ENCODE results near the gene C16orf90.

The C16orf90 gene

DNA sequence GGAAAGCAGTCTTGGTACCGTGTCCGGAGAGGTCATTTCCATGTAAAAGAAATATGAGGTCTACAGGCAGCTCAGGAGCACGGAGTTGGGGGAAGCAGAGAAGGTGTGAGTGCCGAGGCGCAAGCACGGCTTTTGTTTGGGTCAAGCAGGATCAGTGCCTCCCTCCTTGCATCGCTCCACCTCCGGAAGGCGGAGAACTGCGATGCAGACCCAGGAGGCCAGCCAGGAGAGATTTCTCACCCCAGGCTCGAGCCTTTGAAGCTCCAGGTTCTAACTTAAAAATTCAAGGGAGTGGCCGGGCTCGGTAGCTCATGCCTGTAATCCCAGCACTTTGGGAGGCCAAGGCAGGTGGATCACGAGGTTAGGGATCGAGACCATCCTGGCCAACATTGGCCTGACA lies 26.8 kb downstream of the C16orf90 start:
- Histone ChIP-seq H3K36me3 (ENCODE audit: control insufficient read depth, insufficient read depth, low read length) (peaks cover 18% of the 10 kb centered on the region), H3K27me3 (replicated peaks; ENCODE audit: control insufficient read depth, insufficient read depth, low read length) (no peaks in the 10 kb centered on the region), H3K4me3 (replicated peaks; ENCODE audit: low read depth, low read length) (no peak overlapping the region)
- TF ChIP-seq, protein P1, sequence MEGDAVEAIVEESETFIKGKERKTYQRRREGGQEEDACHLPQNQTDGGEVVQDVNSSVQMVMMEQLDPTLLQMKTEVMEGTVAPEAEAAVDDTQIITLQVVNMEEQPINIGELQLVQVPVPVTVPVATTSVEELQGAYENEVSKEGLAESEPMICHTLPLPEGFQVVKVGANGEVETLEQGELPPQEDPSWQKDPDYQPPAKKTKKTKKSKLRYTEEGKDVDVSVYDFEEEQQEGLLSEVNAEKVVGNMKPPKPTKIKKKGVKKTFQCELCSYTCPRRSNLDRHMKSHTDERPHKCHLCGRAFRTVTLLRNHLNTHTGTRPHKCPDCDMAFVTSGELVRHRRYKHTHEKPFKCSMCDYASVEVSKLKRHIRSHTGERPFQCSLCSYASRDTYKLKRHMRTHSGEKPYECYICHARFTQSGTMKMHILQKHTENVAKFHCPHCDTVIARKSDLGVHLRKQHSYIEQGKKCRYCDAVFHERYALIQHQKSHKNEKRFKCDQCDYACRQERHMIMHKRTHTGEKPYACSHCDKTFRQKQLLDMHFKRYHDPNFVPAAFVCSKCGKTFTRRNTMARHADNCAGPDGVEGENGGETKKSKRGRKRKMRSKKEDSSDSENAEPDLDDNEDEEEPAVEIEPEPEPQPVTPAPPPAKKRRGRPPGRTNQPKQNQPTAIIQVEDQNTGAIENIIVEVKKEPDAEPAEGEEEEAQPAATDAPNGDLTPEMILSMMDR (IDR thresholded peaks at IDR 0.05; ENCODE audit: insufficient read depth, low read length, poor library complexity, severe bottlenecking): no peak
- DNase-seq (ENCODE audit: extremely low read depth, insufficient read length): no peak

GRCh38 chr16:3467921-3468320 lies 27.4 kb downstream of the C16orf90 start:
- H3K27me3 ChIP-seq (replicated peaks; ENCODE audit: control insufficient read depth, insufficient read depth, low read length): no peaks in the 10 kb centered on the region
- H3K4me3 ChIP-seq (replicated peaks; ENCODE audit: low read depth, low read length): no peak overlapping the region
- DNase-seq (ENCODE audit: extremely low read depth, insufficient read length): no peak
- TF ChIP-seq, protein P1 (IDR thresholded peaks at IDR 0.05; ENCODE audit: insufficient read depth, low read length, poor library complexity, severe bottlenecking): no peak
- peaks cover 18% of the 10 kb centered on the region for H3K36me3 ChIP-seq (ENCODE audit: control insufficient read depth, insufficient read depth, low read length)

GRCh38 chr16:3467182-3467581 lies 28.1 kb downstream of the C16orf90 start:
- Histone ChIP-seq H3K4me3 (replicated peaks; ENCODE audit: low read depth, low read length) (no peak overlapping the region), H3K36me3 (ENCODE audit: control insufficient read depth, insufficient read depth, low read length) (peaks cover 18% of the 10 kb centered on the region), H3K27me3 (replicated peaks; ENCODE audit: control insufficient read depth, insufficient read depth, low read length) (no peaks in the 10 kb centered on the region)
- DNase-seq (ENCODE audit: extremely low read depth, insufficient read length): no peak
- TF ChIP-seq, protein P1 (IDR thresholded peaks at IDR 0.05; ENCODE audit: insufficient read depth, low read length, poor library complexity, severe bottlenecking): no peak

- TF ChIP-seq, protein P1 (IDR thresholded peaks at IDR 0.05; ENCODE audit: insufficient read depth, low read length, poor library complexity, severe bottlenecking): no peak
- Histone ChIP-seq H3K36me3 (ENCODE audit: control insufficient read depth, insufficient read depth, low read length) (peaks cover 15% of the 10 kb centered on the region; the same call in 1 of the 2 replicates), H3K27me3 (replicated peaks; ENCODE audit: control insufficient read depth, insufficient read depth, low read length) (no peaks in the 10 kb centered on the region), H3K4me3 (replicated peaks; ENCODE audit: low read depth, low read length) (no peak overlapping the region)
- no peak for DNase-seq (ENCODE audit: extremely low read depth, insufficient read length)
Observed at GRCh38 chr16:3465911-3466584, 29.2 kb downstream of the C16orf90 start.

DNA sequence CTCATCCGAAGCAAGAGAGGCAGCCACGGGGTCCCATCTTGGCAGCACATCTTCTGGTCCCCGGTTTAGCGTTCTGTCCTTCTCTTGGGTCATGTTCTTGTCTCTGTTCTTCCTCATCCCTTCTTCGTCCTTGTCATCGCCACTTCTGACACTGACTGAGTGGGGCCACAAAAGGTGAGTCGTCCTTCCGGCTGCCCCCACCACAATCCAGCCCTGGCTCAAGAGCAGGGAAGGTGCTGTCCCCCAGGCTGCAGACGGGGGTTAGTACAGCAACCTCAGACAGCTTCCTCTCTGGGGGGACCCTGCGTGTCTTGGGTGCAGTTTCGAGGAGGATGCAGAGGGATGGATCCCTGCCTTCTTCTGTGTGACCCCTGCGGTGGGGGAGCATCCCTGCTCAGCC lies 30.0 kb downstream of the C16orf90 start:
- DNase-seq (ENCODE audit: extremely low read depth, insufficient read length): no peak
- TF ChIP-seq, protein P1 (IDR thresholded peaks at IDR 0.05; ENCODE audit: insufficient read depth, low read length, poor library complexity, severe bottlenecking): no peak
- no peaks in the 10 kb centered on the region for H3K27me3 ChIP-seq (replicated peaks; ENCODE audit: control insufficient read depth, insufficient read depth, low read length)
- no peak overlapping the region for H3K4me3 ChIP-seq (replicated peaks; ENCODE audit: low read depth, low read length)
- peaks cover 15% of the 10 kb centered on the region; the same call in 1 of the 2 replicates for H3K36me3 ChIP-seq (ENCODE audit: control insufficient read depth, insufficient read depth, low read length)
